Forelimb muscle (tissue), 1 donor: ENCODE data around the gene SEMA6D. TPM values are rescaled to one million over a fixed set of nuclear protein-coding genes. Genes with fewer than 3 reads are reported as not detected.

ENCODE experiments used
- DNase-seq: peaks from one replicate; pipeline ENCODE4 v3.0.0-alpha.2; 2013; ENCODE audit warnings: low read depth
- polyA plus RNA-seq: library from polyadenylated mRNA; unstranded; fragments of 120-200 nt; gene quantifications from one replicate; pipeline ENCODE4 v1.2.1, GENCODE V29; 2013; ENCODE audit not compliant: insufficient read length

The SEMA6D gene
- polyA plus RNA-seq, 1 donor, result 60.2 TPM

GRCh38 chr15:47788685-47789084 is 71.4 kb downstream of the SEMA6D start:
- DNase-seq, result no peak

DNA sequence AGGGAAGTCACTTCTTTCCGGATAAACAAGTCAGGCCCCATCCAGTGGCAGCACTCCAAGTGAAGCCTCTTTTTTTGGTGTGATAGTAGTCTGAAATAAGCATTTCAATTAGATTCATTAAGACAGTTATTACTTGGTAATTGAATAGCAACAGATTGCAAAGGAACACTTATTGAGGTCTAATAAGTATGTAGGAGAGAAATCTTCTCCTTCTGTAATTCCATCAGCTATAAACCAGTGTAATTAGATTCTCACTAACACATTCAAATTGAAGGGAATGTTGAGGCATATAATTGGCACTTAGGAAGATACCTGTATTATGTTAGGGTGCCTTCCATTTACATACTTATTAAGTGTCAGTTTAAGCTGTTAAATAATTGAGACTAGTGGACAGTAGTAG is 73.9 kb downstream of the SEMA6D start:
- no peak for DNase-seq

DNA sequence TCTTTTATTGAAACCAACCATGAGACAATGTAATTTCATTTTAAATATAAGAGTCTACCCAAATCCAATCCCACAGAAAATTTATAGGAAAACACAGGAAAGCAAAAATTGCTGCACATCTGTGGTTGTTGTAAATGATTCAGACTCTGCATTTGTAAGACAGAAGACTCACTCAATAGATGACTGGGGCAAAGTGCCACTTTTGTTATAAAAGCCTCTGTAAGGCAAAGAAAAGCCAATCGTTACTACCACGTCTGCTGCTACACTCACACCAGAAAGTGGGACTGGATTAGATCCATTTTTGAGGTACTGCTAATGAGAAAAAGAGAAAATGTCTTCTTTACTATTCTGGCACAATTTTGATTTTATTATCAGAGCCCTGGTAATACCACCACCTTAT is 74.9 kb downstream of the SEMA6D start:
- no peak for DNase-seq

DNA sequence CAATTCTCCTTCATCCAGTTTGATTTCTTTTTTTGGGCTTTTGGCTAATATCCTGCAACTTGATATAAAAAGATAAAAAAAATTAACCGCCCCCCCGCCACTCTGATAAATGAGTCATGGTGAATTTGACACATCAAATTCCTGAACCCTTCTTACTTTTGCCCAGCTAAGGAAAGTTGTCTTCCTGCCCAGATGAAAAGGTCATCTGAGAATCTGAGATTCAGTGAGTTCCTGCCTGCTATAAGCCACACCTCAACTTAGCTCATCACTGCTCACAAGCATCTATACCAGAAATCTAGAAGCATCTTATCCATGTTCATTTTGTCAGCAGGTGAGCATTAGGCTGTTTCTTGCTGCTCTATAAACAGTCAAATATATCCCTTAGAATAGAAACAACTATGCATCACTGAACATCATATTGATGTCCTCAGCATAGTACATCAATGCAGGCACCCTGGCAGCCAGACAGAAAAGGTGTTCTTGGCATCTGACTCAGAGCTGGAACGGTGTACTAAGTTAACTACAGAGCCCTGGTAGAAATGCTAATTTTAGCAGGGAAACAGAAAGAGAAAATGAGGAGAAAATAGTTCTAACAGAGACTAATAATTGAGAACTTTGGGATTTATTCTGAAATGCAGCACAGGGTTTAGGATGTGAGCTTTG is 77.1 kb downstream of the SEMA6D start:
- DNase-seq, result no peak

DNA sequence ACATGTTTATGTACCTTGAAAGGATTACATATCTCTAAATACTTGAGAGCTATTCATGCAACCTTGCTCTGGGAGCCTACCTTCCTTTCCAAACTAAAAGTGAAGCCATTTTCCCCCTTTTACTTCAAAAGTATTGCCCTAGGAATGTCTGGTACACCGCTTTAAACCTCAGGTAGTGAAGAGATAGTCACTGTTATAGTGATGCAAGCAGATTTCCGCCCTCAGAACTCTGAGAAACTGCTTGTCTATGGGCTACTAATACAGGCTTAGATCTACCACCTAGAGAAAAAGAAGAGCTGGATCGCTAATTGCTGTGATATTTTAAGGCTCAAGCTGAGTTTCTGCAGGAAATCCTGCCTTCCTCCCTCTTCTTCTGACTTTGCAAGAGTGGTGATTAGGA is 78.6 kb downstream of the SEMA6D start:
- DNase-seq, result no peak

- no peak for DNase-seq
Observed at GRCh38 chr15:47796339-47796738, 79.0 kb downstream of the SEMA6D start.

GRCh38 chr15:47796830-47797229 is 79.5 kb downstream of the SEMA6D start:
- DNase-seq, result peak; percentile 31

- no peak for DNase-seq
Observed at GRCh38 chr15:47801522-47801921, 84.2 kb downstream of the SEMA6D start.

DNA sequence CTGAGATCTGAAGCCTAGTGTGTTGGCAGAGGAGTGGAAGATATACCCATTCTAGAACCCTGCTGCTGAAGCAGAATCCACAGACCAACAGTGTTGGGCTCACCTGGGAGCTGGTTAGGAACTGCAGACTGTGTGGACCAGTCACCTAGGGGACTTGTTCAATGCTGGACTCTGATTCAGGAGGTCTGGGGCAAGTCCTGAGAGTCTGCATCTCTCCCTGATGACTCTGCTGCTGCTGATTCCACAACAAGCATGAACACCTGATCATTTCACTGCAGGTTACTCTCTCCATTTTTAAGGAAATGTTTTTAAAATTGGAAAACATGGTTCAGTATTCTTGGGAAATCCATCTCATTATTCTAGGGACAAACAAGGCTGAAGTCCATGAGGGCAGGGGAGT is 84.9 kb downstream of the SEMA6D start:
- DNase-seq, result no peak

- no peak for DNase-seq
Observed at GRCh38 chr15:47803767-47804166, 86.5 kb downstream of the SEMA6D start.

DNA sequence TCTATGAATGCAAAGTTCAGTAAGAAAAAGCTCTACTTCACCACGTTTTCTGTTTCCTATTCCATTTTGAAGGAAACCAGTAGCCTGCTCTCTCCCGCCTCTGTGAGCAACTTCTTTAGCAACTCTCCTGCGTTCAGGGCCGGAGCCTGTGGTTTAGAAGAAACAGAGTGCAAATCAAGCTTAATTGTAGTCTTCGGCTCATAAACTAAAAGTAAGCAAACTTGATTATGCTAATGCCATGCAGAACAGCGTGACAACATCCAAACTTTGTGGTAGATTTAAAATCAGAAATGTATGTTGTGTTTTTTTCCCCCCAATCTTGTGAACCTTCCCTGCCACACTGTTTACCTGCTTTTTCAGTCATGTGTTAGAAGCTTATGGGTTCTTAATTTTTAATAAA is 87.4 kb downstream of the SEMA6D start:
- no peak for DNase-seq

DNA sequence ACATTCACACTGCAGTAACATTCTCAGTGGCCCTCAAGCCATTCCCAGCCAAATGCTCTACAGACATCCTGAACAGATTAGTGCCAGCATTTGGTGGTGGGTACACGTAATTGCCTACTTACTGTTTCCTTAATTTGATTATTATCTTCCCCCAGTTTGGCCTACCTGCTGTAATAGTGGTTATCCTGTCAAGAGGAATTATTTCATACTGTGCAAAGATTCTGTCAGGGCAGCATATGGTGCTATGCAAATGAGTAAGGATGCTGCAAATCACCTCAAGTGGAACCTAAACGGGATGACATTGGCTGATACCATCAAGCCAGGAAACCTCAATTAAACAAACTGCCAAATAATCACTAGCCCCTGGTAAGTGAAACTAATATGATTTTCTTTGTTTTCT is 88.7 kb downstream of the SEMA6D start:
- DNase-seq, result no peak

- DNase-seq, result no peak
Observed at GRCh38 chr15:47811172-47811571, 93.9 kb downstream of the SEMA6D start.

DNA sequence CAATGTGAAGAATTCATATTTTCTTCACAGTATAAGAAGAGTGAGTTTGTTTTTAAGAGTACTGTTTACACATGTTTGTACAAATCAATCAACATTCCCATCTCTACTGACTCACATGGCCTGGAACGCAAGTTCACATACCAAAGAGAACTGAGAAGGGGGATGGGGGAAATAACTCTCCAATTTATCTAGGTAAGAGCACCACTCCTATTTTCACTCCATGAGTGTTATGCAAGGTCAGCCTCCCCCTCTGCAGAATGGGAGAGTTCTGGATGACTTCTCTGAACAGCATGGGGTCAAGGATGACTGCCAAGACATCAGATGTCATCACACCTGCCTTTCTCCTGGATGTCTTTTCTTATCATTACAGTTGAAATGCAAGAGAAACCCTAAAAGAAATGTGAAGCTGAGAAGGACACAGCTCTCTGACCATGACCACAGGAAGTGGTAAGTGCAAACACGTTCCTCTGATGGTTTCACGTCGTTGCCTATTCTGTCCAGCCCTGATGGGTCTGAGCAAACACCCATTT is 95.2 kb downstream of the SEMA6D start:
- no peak for DNase-seq

- no peak for DNase-seq
Observed at GRCh38 chr15:47813748-47814384, 96.6 kb downstream of the SEMA6D start.

DNA sequence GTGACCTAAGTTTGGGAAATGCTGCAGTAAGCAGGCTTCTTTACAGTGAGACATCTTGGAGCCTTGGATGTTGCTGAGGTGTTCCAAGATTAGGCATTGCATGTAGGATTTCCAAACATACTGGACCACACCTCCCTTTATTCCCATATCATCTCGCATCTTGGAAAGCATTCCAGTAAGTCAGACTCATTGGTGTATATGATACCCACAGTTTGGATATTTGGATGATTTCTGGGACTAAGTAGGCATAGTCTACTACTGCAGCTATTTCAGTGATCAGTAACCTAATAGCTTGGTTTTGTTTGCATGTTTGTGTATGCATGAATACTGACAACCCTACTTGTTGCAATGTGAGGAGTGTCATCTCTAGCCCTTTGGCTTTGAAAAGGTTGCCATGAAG is 97.3 kb downstream of the SEMA6D start:
- no peak for DNase-seq

DNA sequence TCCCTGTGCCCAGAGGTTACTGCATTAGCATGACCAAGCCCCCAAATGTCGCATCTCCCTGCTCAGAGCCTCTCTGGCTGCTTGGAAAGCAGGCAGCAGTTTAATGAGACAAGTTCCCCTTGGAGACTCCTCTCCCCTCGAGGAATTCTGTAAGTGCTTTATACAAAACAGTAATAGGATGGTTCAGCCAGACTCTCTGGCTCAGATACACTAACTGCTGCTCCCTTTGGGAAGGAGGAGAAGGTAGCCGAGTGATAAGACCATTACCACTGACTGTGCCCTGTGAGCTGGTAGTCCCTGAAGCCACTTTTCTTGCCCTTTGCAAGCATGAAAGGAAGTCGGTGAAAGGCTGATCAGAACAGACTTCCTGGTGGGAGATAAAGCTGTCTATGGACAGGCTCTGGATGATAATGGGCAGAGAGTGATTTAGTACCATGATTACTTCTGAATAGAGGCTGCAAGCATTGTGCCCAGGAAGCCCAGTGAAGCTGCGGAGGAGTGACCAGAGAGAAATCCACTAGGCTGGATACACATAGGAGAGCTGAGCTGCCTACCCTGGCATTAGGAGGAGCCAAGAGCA is 100.8 kb downstream of the SEMA6D start:
- DNase-seq, result no peak

DNA sequence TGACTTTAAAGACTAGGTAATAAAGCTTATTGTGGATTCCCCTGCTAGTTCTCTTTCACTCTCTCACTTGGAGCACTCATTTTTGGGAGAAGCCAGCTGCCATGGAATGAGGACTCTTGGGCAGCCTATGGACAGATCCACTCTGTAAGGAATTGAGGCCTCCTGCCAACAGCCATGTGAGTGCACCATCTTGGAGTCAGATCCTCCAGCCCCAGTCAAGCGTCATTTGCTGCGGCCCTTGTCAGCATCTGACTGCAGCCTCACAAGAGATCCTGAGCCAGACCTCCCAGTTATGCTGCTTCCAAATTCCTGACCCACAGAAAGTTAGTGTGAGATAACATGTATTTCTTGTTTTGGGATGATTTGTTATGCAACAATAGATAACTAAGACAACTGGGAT is 101.9 kb downstream of the SEMA6D start:
- no peak for DNase-seq

- no peak for DNase-seq
Observed at GRCh38 chr15:47820057-47820746, 102.9 kb downstream of the SEMA6D start.

- no peak for DNase-seq
Observed at GRCh38 chr15:47820747-47821319, 103.5 kb downstream of the SEMA6D start.

DNA sequence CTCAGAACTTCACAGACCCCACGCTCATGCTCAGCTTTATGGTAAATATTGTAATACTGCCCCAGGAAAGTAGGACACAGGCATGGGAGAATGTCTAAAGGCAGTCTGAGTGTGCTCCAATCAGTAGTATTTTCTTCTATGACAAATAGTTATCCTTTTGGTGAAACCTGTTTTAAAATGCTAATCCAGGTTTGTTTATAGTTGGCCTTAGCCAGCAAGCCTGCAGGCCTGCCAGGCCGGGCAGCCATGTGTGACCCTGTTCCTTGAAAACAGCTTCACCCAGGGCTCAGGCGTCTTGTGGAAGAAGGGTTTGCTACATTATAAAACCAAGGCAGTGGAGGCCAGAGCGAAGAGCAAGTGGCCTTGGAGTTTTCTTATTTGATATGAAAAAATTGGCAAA is 104.7 kb downstream of the SEMA6D start:
- DNase-seq, result no peak
